Psoas muscle (tissue), 8 donors: ENCODE data around the gene TES. TPM values are rescaled to one million over a fixed set of nuclear protein-coding genes. Genes with fewer than 3 reads are reported as not detected.

Experiments used
- ATAC-seq, 4 donors: fragments of 200-7000 bp; cut with Tn5 transposase; one replicate each; pipeline ENCODE4 v1.9.1; 2020; ENCODE audit warnings: moderate library complexity in 3 of 4, mild to moderate bottlenecking in 2 of 4
- DNase-seq, 2 donors: peaks; one replicate each; pipeline ENCODE4 v3.0.0-alpha.2; 2020
- H3K27ac ChIP-seq: fragments of 200-600 bp; one replicate; pipeline ENCODE4 v1.8.0; 2022
- H3K27me3 ChIP-seq, 3 donors: fragments of 200-600 bp in 1 of 3; one replicate each; pipeline versions ENCODE4 v1.6.1 to v1.8.0; 2013 to 2022; ENCODE audit warnings: low read length in 2 of 3, mild to moderate bottlenecking in 2 of 3, moderate library complexity in 1 of 3; ENCODE audit not compliant: insufficient read depth in 3 of 3
- H3K36me3 ChIP-seq, 2 donors: fragments of 200-600 bp in 1 of 2; one replicate each; pipeline versions ENCODE4 v1.6.1 to v1.8.0; 2013 to 2022; ENCODE audit warnings: low read depth in 1 of 2, mild to moderate bottlenecking in 1 of 2, moderate library complexity in 1 of 2; ENCODE audit not compliant: insufficient read depth in 1 of 2
- H3K4me1 ChIP-seq: fragments of 200-600 bp; one replicate; pipeline ENCODE4 v1.8.0; 2022
- H3K4me3 ChIP-seq: fragments of 200-600 bp; one replicate; pipeline ENCODE4 v1.8.0; 2022; ENCODE audit warnings: mild to moderate bottlenecking
- H3K9me3 ChIP-seq: fragments of 200-600 bp; one replicate; pipeline ENCODE4 v1.8.0; 2022
- WGBS, 3 donors: extraction: QIAGEN DNeasy Blood & Tissue Kit; methylation state at CpG; one replicate each; pipeline versions ENCODE4 v1.1.6 to v1.1.7; 2013; 5-methylcytosine and 5-hydroxymethylcytosine counted together
- intact Hi-C, 2 donors: fragments of 100-400 bp; cut with DNase I; formaldehyde crosslinking; loops; one replicate each; pipeline versions ENCODE4 v1.11.0 to v1.14.2; 2022
- polyA plus RNA-seq, 3 donors: library from polyadenylated mRNA; stranded (reverse); fragments of 200-250 nt; gene quantifications; one replicate each; pipeline ENCODE4 v1.2.3, GENCODE V29; 2013
- total RNA-seq, 4 donors: library from RNA; stranded (reverse); fragmentation: NEBNext Ultra II Directional in 2 of 4; extraction: Animal tissue kit (Norgen Biotek cat#: 25700) in 2 of 4; gene quantifications; one replicate each; pipeline versions ENCODE4 v1.2.1 to v1.2.4, GENCODE V29; 2021 to 2023
- TF ChIP-seq, protein P1 (sequence below): fragments of 200-600 bp; IDR thresholded peaks from one replicate; pipeline ENCODE4 v1.8.0; 2022; ENCODE audit warnings: antibody characterized with exemption
- donor health status: healthy with polysubstance abuse.
- donor health status: DM: no; HTN: no; CAD: no; lungs with moderate emphysema.
- donor health status: Bipolar disorder and iron deficiency.
- donor health status: healthy.
- donor health status: DM: yes; HTN: yes; CAD: no.
- donor health status: DM: no; HTN: no; CAD: no.
- donor health status: DM: no; HTN: no; CAD: no.
- donor health status: DM: yes; HTN: yes; CAD: no.

Gene TES
- total and polyA plus RNA-seq, 7 donors: 2.9 to 8.1 (median 5.8) TPM

DNA sequence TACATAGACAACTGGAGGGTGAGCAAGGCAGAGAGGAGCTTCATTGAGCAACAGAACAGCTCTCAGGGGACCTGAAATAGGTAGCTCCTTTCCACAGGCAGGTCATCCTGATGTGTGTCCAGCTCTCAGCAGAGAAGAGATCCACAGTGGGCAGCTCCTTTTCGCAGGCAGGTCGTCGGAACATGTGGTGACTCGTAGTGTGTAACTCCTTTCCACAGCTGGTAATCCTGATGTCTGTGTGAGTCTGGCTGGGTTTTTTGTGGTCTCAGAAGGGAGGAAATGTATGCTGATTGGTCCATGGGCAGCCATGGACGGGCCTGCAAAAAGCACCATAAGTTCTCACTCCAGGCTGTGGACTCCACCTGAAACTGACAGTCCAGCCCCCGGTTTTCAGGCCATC, 24.4 kb upstream of the TES start:
- Histone ChIP-seq H3K4me3 (no peak overlapping the region), H3K27me3 (no peaks in the 10 kb centered on the region), H3K36me3 (no peaks in the 10 kb centered on the region), H3K27ac (no peak overlapping the region), H3K9me3 (peaks cover 6% of the 10 kb centered on the region), H3K4me1 (no peaks in the 10 kb centered on the region)
- TF ChIP-seq, protein P1, sequence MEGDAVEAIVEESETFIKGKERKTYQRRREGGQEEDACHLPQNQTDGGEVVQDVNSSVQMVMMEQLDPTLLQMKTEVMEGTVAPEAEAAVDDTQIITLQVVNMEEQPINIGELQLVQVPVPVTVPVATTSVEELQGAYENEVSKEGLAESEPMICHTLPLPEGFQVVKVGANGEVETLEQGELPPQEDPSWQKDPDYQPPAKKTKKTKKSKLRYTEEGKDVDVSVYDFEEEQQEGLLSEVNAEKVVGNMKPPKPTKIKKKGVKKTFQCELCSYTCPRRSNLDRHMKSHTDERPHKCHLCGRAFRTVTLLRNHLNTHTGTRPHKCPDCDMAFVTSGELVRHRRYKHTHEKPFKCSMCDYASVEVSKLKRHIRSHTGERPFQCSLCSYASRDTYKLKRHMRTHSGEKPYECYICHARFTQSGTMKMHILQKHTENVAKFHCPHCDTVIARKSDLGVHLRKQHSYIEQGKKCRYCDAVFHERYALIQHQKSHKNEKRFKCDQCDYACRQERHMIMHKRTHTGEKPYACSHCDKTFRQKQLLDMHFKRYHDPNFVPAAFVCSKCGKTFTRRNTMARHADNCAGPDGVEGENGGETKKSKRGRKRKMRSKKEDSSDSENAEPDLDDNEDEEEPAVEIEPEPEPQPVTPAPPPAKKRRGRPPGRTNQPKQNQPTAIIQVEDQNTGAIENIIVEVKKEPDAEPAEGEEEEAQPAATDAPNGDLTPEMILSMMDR: no peak
- DNase-seq: no peak
- 81 to 90% (median 87%) methylated on average over 6 of the region's 6 CpGs for WGBS, 3 donors
- ATAC-seq: no peak
- intact Hi-C loops: no loop called here

DNA sequence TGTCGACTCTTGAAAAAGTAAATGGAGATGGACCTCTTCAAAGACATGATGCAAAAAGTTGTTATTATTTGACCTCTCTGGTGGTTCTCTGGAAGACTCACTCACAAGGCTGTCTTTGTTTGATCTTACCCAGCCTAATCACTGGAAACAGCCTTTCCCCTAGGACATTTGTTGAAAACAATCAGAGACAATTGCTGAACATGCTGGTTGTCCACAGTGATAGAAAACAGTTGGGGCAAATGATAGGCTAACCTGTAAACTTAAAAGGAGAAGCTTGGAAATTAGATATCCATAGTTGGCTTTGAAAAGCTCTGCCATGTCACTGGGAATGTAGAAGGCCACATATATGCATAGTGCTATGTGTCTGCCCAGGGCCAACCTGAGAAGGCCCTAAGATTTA, 22.9 kb upstream of the TES start:
- Histone ChIP-seq H3K27ac (no peak overlapping the region), H3K36me3 (no peaks in the 10 kb centered on the region), H3K4me3 (no peak overlapping the region), H3K9me3 (peaks cover 6% of the 10 kb centered on the region), H3K4me1 (no peaks in the 10 kb centered on the region), H3K27me3 (no peaks in the 10 kb centered on the region)
- no peak for DNase-seq
- 92 to 97% (median 95%) methylated on average over 1 of the region's 1 CpG for WGBS, 3 donors
- ATAC-seq: no peak
- TF ChIP-seq, protein P1: no peak
- intact Hi-C loops: no loop called here

DNA sequence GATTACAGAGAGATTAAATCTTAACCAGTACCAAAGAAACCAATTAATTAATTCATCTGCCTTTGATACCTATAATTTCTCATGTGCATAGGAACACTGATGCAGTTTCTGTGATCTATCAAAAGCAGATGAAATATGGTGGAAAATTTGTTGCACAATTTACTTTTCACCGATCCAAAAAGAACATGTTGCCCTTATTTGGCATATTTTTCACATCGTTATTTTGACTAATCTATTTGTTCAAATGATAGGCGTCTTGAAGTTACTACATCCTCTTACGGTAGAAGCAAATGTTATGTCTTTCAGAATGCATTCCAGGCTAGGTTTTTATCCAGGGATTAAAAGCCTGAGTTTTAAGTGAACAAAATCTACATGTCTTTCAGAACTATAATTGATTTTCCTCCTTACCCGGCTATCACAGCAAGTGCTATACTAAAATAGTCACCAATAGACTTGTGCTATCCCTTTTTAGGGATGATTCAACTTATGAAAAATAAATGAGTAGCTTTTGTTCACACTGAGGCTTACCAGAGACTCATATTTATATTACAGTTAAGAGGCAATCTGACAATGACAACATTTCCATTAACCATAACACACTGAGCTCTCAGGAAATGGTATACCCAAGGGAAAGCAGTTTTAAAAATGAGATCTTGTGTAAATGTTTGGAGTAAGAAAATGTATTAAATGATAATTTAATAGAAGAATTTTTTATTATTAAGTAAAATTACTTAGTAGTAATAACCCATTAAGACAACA, 16.8 kb upstream of the TES start:
- intact Hi-C loops: no loop called here
- 68 to 72% (median 68%) methylated on average over 5 of the region's 5 CpGs for WGBS, 3 donors

DNA sequence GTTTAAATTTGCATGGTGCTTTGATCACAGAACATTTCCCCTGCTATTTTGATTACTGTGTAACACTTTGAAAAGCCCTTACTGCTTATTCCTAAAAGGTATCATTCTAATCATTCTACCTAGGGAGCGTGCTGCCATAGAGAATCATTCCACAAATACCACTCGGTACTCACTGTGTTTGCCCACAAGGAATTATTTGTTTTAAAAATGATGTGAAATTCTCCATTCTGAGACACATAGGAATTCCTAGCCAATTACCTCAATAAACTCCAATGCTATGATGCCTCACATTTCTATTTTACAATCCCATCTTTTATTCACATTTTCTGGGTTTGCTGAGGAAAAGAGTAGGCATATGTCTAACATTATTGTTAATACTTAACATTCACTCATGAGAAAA, 16.2 kb upstream of the TES start:
- H3K4me1 ChIP-seq: no peaks in the 10 kb centered on the region
- H3K27ac ChIP-seq: no peak overlapping the region
- WGBS, 3 donors: 83 to 87% (median 85%) methylated on average over 2 of the region's 2 CpGs
- no peak overlapping the region for H3K4me3 ChIP-seq
- no peaks in the 10 kb centered on the region for H3K27me3 ChIP-seq
- TF ChIP-seq, protein P1: no peak
- DNase-seq (no peak), ATAC-seq (no peak)
- H3K36me3 ChIP-seq: no peaks in the 10 kb centered on the region
- intact Hi-C loops: no loop called here
- no peaks in the 10 kb centered on the region for H3K9me3 ChIP-seq

More for the DNA sequence above, 16.8 kb upstream of the TES start:
- H3K4me1 ChIP-seq: no peaks in the 10 kb centered on the region
- no peaks in the 10 kb centered on the region for H3K27me3 ChIP-seq
- no peaks in the 10 kb centered on the region for H3K36me3 ChIP-seq
- no peak for ATAC-seq
- DNase-seq: no peak
- H3K4me3 ChIP-seq: no peak overlapping the region
- no peak overlapping the region for H3K27ac ChIP-seq
- no peaks in the 10 kb centered on the region for H3K9me3 ChIP-seq
- TF ChIP-seq, protein P1: no peak

DNA sequence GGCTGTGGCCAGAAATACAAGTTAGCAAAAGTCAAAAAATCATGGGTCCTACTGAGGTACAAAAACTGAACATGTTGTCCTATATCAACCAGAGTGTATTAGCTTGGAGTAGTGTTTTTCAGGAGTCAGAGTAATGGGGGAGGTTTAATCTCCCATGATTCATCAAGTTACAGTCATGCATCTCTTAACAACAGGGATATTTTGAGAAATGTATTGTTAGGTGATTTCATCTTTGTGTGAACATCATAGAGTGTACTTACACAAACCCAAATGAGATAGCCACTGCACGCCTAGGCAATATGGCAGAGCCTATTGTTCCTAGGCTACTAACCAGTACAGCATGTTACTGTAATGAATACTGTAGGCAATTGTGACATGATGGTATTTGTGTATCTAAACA, 14.9 kb upstream of the TES start:
- Histone ChIP-seq H3K9me3 (no peaks in the 10 kb centered on the region), H3K27me3 (no peaks in the 10 kb centered on the region), H3K36me3 (no peaks in the 10 kb centered on the region), H3K4me1 (no peaks in the 10 kb centered on the region), H3K27ac (no peak overlapping the region), H3K4me3 (no peak overlapping the region)
- ATAC-seq (no peak), DNase-seq (no peak)
- TF ChIP-seq, protein P1: no peak
- intact Hi-C loops: no loop called here
- WGBS, 3 donors: 91 to 100% (median 97%) methylated on average over 1 of the region's 1 CpG
